PC-9 (cell line): ENCODE results near the gene TK2. TPM values are rescaled to one million over a fixed set of nuclear protein-coding genes. Genes with fewer than 3 reads are reported as not detected.
"Not testable (repeated sequence)": the region's sequence is repeated elsewhere in the genome, so short reads cannot be mapped to it uniquely, and the experiment has no call there.

Experiments used
- BruUV-seq: library from RNA; stranded (reverse); fragments of 400-500 nt; replicated peaks from 2 replicates; lab custom pipeline; 2021; lab: Mats Ljungman, UMichigan
- CTCF ChIA-PET: fragments of 300-600 bp; sonication (Branson Sonifier 250); formaldehyde crosslinking; loops from one replicate; lab custom pipeline; 2022; ENCODE audit warnings: antibody characterized with exemption; lab: Charles Lee
- POLR2A ChIA-PET: fragments of 300-600 bp; sonication (Branson Sonifier 250); formaldehyde crosslinking; loops from one replicate; lab custom pipeline; 2022; ENCODE audit warnings: antibody characterized with exemption; ENCODE audit not compliant: unreplicated experiment; lab: Charles Lee
- DNase-seq, 2 experiments: peaks; one replicate each; pipeline versions ENCODE4 v3.0.0 to v3.0.0-alpha.2; 2015 to 2022; ENCODE audit warnings: mixed read lengths in 1 of 2
- H2AFZ ChIP-seq: fragments of 200-600 bp; sonication (generic); 2 replicates; pipeline ENCODE4 v1.8.1; 2017; ENCODE audit warnings: antibody characterized with exemption
- H3F3A ChIP-seq: fragments of 200-600 bp; sonication (generic); 2 replicates; pipeline ENCODE4 v1.8.1; 2017; ENCODE audit warnings: antibody characterized with exemption, mild to moderate bottlenecking, low read depth; ENCODE audit not compliant: insufficient read depth
- H3K27ac ChIP-seq: fragments of 200-600 bp; sonication (generic); 2 replicates; pipeline ENCODE4 v1.6.1; 2016; ENCODE audit warnings: mixed run types
- H3K27me3 ChIP-seq: fragments of 200-600 bp; sonication (generic); 2 replicates; pipeline ENCODE4 v1.6.1; 2016; ENCODE audit warnings: low read depth, mixed run types; ENCODE audit not compliant: insufficient read depth
- H3K36me3 ChIP-seq: fragments of 200-600 bp; sonication (generic); 2 replicates; pipeline ENCODE4 v1.6.1; 2016; ENCODE audit warnings: low read depth, mixed run types
- H3K4me1 ChIP-seq: fragments of 200-600 bp; sonication (generic); replicated peaks from 2 replicates; pipeline ENCODE4 v1.6.1; 2016; ENCODE audit warnings: mixed run types; ENCODE audit not compliant: insufficient read depth
- H3K4me2 ChIP-seq: fragments of 200-600 bp; sonication (generic); 2 replicates; pipeline ENCODE4 v1.6.1; 2017; ENCODE audit warnings: mixed run types
- H3K4me3 ChIP-seq: fragments of 200-600 bp; sonication (generic); 2 replicates; pipeline ENCODE4 v1.6.1; 2016; ENCODE audit warnings: mixed run types
- H3K79me2 ChIP-seq: fragments of 200-600 bp; sonication (generic); 2 replicates; pipeline ENCODE4 v1.6.1; 2017; ENCODE audit warnings: low read depth, mixed run types
- H3K9me2 ChIP-seq: fragments of 200-600 bp; sonication (generic); 2 replicates; pipeline ENCODE4 v1.8.1; 2017; ENCODE audit warnings: mild to moderate bottlenecking; ENCODE audit not compliant: insufficient read depth
- H3K9me3 ChIP-seq: fragments of 200-600 bp; sonication (generic); 2 replicates; pipeline ENCODE4 v1.8.1; 2016; ENCODE audit warnings: low read depth; ENCODE audit not compliant: insufficient read depth
- H4K20me1 ChIP-seq: fragments of 200-600 bp; sonication (generic); 2 replicates; pipeline ENCODE4 v1.8.1; 2017; ENCODE audit not compliant: insufficient read depth
- EZH2 ChIP-seq: fragments of 200-600 bp; sonication (generic); IDR thresholded peaks from 2 replicates; pipeline ENCODE4 v1.8.0; 2017; ENCODE audit warnings: antibody characterized with exemption, low read depth
- intact Hi-C: fragments of 100-400 bp; cut with micrococcal nuclease; formaldehyde crosslinking; loops from one replicate; pipeline ENCODE4 v1.10.0; 2022; ENCODE audit not compliant: unreplicated experiment
- total RNA-seq: library from RNA; stranded (reverse); gene quantifications from 2 replicates; pipeline ENCODE4 v1.2.3, GENCODE V29; 2021
- TF ChIP-seq, protein P1 (sequence below): fragments of 200-600 bp; sonication (generic); conservative IDR thresholded peaks from 2 replicates; pipeline ENCODE4 v1.6.1; 2017; ENCODE audit warnings: mixed run types, antibody characterized with exemption, mild to moderate bottlenecking, moderate library complexity

The TK2 gene
- total RNA-seq, 1 experiment from 2014 or later = 20.1 TPM

- H3K4me3 ChIP-seq = no peak overlapping the region
- H3K9me3 ChIP-seq = no peaks in the 10 kb centered on the region
- ChIA-PET POLR2A (no interaction called here), CTCF (no interaction called here)
- no peaks in the 10 kb centered on the region for H3K9me2 ChIP-seq
- H3F3A ChIP-seq = peaks cover 24% of the 10 kb centered on the region
- H3K79me2 ChIP-seq = no peaks in the 10 kb centered on the region
- no TSS peak for BruUV-seq
- H2AFZ ChIP-seq = no peak overlapping the region
- DNase-seq = no peak
- no peaks in the 10 kb centered on the region for H3K36me3 ChIP-seq
- no peak overlapping the region for H3K27ac ChIP-seq
- intact Hi-C loops = no loop called here
- H3K4me2 ChIP-seq = no peak overlapping the region
- no peak for TF ChIP-seq EZH2
- TF ChIP-seq, protein P1, sequence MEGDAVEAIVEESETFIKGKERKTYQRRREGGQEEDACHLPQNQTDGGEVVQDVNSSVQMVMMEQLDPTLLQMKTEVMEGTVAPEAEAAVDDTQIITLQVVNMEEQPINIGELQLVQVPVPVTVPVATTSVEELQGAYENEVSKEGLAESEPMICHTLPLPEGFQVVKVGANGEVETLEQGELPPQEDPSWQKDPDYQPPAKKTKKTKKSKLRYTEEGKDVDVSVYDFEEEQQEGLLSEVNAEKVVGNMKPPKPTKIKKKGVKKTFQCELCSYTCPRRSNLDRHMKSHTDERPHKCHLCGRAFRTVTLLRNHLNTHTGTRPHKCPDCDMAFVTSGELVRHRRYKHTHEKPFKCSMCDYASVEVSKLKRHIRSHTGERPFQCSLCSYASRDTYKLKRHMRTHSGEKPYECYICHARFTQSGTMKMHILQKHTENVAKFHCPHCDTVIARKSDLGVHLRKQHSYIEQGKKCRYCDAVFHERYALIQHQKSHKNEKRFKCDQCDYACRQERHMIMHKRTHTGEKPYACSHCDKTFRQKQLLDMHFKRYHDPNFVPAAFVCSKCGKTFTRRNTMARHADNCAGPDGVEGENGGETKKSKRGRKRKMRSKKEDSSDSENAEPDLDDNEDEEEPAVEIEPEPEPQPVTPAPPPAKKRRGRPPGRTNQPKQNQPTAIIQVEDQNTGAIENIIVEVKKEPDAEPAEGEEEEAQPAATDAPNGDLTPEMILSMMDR = no peak
- H4K20me1 ChIP-seq = no peaks in the 10 kb centered on the region
- peaks cover 48% of the 10 kb centered on the region for H3K4me1 ChIP-seq
- H3K27me3 ChIP-seq = no peaks in the 10 kb centered on the region
Observed at GRCh38 chr16:66503612-66504011, 46.3 kb downstream of the TK2 start.

DNA sequence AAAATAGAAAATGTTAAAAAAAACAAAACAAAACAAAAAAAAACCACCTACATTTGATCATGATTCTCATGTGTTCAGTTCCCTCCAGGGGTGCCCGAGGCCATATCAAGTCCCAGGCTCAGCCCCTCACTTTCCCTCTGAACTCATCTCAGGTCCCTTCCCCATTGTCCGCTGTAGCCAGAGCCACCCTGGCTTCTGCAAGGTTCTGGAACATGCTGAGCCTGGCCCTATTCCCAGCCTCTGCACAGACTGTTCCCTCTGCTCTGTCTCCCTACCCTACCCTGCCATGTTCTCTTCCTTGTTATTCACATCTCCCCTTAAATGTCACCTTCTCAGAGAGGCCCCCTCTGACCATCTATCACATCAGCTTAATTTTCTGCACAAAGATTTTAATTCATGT is 46.9 kb downstream of the TK2 start:
- TF ChIP-seq, protein P1 = no peak
- Histone ChIP-seq H3K79me2 (no peaks in the 10 kb centered on the region), H3F3A (peaks cover 21% of the 10 kb centered on the region), H3K27me3 (no peaks in the 10 kb centered on the region), H2AFZ (no peak overlapping the region), H3K36me3 (no peaks in the 10 kb centered on the region), H3K9me2 (no peaks in the 10 kb centered on the region), H3K4me2 (no peak overlapping the region; the same call in 1 of the 2 replicates), H3K4me1 (peaks cover 44% of the 10 kb centered on the region), H3K27ac (no peak overlapping the region), H3K4me3 (no peak overlapping the region), H3K9me3 (no peaks in the 10 kb centered on the region; the same call in 1 of the 2 replicates), H4K20me1 (no peaks in the 10 kb centered on the region)
- POLR2A ChIA-PET = no interaction called here
- no peak for DNase-seq
- intact Hi-C loops = no loop called here
- BruUV-seq = no TSS peak
- CTCF ChIA-PET = interaction anchor here (0.7 kb wide), 1 partner anchor 21 kb away, joined by 3 read pairs; no protein-coding TSS in a partner anchor

DNA sequence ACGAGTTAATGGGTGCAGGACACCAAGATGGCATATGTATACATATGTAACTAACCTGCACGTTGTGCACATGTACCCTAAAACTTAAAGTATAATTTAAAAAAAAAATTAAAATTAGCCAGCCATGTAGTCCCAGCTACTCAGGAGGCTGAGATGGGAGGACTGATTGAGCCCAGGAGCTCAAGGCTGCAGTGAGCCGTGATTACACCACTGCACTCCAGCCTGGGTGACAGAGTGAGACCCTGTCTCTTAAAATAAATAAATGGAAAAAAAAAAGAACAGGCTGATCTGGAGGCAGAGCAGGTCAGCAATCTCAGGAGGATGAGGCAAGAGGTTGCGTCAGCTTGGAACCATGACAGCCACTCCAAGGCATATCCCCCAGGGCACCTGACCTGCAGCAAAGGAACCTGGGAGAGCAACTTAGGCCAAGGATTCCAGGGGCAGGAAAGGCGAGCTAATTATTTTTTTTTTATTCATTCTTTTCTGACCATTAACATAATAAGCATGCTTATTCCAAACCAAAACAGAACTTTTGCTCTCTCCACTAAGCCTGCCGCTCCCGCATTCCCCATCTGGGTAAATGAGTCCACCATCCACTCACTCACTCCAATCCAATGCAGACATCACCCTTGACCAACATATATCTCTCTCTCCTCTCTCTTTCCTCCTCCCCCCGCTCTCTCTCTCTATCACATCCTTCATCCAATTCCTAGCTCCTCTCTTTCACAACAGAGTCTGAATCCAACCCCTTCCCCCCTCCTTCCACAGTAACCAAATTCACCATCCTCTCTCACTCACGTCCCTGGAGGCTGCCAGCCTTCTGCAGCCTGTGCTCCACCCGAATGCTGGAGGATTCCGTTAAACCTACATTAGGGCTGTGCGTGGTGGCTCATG is 47.7 kb downstream of the TK2 start:
- no peak overlapping the region for H2AFZ ChIP-seq
- H3K4me1 ChIP-seq = peaks cover 37% of the 10 kb centered on the region
- H3F3A ChIP-seq = peaks cover 13% of the 10 kb centered on the region
- no peaks in the 10 kb centered on the region for H3K27me3 ChIP-seq
- intact Hi-C loops = no loop called here
- no peaks in the 10 kb centered on the region for H3K36me3 ChIP-seq
- peak overlapping the region; percentile 42 for H3K27ac ChIP-seq
- ChIA-PET CTCF (interaction anchor here (0.7 kb wide), 1 partner anchor 20 kb away, joined by 3 read pairs; no protein-coding TSS in a partner anchor), POLR2A (interaction anchor here (0.7 kb wide), 1 partner anchor 47 kb away, joined by 14 read pairs; no protein-coding TSS in a partner anchor)
- peak overlapping the region; percentile 20 for H3K4me2 ChIP-seq
- no peaks in the 10 kb centered on the region for H3K9me2 ChIP-seq
- H3K79me2 ChIP-seq = no peaks in the 10 kb centered on the region
- BruUV-seq = no TSS peak
- no peaks in the 10 kb centered on the region; the same call in 1 of the 2 replicates for H3K9me3 ChIP-seq
- H4K20me1 ChIP-seq = no peaks in the 10 kb centered on the region
- H3K4me3 ChIP-seq = no peak overlapping the region
- TF ChIP-seq, protein P1 = no peak
- TF ChIP-seq EZH2 = no peak
- peak in 1 of 2 experiments; percentile 72 for DNase-seq

- H3K36me3 ChIP-seq, H3K79me2 ChIP-seq, CTCF ChIA-PET, intact Hi-C loops, DNase-seq, H3K9me2 ChIP-seq, H2AFZ ChIP-seq, H3K27me3 ChIP-seq, H3K9me3 ChIP-seq, H4K20me1 ChIP-seq, BruUV-seq, H3K4me3 ChIP-seq, H3F3A ChIP-seq: not testable (repeated sequence)
- H3K4me2 ChIP-seq = peak overlapping the region; percentile 20; the same call in 1 of the 2 replicates
- POLR2A ChIA-PET = interaction anchor here (0.7 kb wide), 1 partner anchor 46 kb away, joined by 14 read pairs; no protein-coding TSS in a partner anchor
- H3K4me1 ChIP-seq = peaks cover 30% of the 10 kb centered on the region
- H3K27ac ChIP-seq = peak overlapping the region; percentile 42; the same call in 1 of the 2 replicates
Observed at GRCh38 chr16:66501563-66501962, 48.4 kb downstream of the TK2 start.

DNA sequence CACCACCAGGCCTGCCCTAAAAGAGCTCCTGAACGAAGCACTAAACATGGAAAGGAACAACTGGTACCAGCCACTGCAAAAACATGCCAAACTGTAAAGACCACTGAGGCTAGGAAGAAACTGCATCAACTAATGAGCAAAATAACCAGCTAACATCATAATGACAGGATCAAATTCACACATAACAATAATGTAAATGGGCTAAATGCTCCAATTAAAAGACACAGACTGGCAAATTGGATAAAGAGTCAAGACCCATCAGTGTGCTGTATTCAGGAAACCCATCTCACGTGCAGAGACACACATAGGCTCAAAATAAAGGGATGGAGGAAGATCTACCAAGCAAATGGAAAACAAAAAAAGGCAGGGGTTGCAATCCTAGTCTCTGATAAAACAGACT is 52.0 kb downstream of the TK2 start:
- DNase-seq, CTCF ChIA-PET, intact Hi-C loops: not testable (repeated sequence)

More for the DNA sequence above, 52.0 kb downstream of the TK2 start:
- not testable (repeated sequence) for H2AFZ ChIP-seq, H3F3A ChIP-seq, BruUV-seq, H3K27me3 ChIP-seq, H3K27ac ChIP-seq, H3K9me2 ChIP-seq, H3K4me3 ChIP-seq, H3K79me2 ChIP-seq, H3K36me3 ChIP-seq, H3K4me2 ChIP-seq, H4K20me1 ChIP-seq, H3K9me3 ChIP-seq
- POLR2A ChIA-PET = interaction anchor here (0.6 kb wide), 1 partner anchor 22 kb away, joined by 3 read pairs; no protein-coding TSS in a partner anchor
- H3K4me1 ChIP-seq = peaks cover 13% of the 10 kb centered on the region
